ENCODE measurements around the gene ADAMTSL1.

ADAMTSL1 gene

DNA sequence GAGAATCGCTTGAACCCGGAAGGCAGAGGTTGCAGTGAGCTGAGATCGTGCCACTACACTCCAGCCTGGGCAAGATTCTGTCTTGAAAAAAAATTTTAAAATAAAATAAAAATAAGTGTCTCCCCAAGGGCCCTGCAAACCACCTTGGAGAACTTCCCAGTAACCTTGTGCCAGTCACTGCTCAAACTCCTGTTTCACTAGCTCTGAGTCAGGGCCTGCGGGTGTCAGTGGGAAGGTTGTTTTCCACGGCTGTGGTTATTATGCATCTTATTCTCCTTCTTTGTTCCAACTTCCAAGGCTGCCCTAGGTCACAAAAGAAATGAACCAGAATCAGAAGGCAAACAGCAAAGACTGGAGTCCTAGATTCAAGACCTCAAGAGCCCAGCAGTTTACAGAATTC lies 246.7 kb downstream of the ADAMTSL1 start:
- no peak overlapping the region for H3K4me3 ChIP-seq (replicated peaks in 1 of 2; ENCODE audit: low read depth in 2 of 2, low read length in 2 of 2)
- peak in 1 of 2 donors; percentile 38 for DNase-seq (ENCODE audit: low read depth in 2 of 2)
- TF ChIP-seq, protein P1, sequence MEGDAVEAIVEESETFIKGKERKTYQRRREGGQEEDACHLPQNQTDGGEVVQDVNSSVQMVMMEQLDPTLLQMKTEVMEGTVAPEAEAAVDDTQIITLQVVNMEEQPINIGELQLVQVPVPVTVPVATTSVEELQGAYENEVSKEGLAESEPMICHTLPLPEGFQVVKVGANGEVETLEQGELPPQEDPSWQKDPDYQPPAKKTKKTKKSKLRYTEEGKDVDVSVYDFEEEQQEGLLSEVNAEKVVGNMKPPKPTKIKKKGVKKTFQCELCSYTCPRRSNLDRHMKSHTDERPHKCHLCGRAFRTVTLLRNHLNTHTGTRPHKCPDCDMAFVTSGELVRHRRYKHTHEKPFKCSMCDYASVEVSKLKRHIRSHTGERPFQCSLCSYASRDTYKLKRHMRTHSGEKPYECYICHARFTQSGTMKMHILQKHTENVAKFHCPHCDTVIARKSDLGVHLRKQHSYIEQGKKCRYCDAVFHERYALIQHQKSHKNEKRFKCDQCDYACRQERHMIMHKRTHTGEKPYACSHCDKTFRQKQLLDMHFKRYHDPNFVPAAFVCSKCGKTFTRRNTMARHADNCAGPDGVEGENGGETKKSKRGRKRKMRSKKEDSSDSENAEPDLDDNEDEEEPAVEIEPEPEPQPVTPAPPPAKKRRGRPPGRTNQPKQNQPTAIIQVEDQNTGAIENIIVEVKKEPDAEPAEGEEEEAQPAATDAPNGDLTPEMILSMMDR (IDR thresholded peaks at IDR 0.05; ENCODE audit: low read depth, low read length) = no peak

DNA sequence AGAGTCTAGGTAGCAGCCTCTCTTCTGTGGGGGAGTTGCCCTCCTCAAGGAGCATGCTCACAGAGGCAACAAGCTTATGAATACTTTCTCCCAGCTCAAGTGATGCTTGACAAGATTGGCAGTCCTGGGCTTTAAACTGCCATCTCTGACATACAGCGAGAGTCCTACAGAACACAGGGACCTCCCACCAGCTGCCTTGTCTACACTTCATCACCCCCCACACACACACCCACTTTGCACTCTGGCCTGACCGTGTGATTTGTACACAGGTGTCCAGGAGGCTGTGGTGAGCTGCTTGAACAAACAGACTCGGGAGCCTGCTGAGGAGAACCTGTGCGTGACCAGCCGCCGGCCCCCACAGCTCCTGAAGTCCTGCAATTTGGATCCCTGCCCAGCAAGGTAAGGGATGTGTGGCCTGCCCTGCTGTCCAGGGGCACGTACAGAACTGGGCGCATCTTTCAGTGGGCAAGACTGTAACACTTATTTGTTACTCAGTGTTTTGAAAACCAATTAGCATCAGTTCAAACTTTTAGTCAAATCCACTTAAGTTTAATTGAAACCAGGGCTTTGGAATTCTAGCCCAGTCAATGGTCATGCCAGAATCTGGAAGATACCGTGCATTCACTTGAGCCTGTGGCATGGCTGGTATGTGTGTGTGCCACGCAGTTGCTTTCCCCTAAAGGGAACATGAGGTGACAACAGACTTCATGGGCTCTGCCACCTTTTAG lies 247.5 kb downstream of the ADAMTSL1 start:
- TF ChIP-seq, protein P1 (IDR thresholded peaks at IDR 0.05; ENCODE audit: low read depth, low read length) = no peak

DNA sequence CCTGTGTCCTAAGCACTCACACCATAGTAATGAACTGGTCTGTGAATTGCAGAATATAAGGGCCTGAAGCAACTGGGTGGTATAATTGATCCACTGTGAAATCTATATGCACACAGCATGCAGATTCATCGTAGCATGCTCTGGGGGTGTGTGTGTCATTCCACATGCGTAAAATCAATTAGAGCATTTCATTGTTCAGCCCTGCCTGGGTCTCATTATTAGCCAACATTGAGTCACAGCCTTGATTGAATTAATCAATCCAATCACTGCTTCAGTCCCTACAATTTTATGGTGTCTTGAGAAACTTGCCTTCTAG lies 248.0 kb downstream of the ADAMTSL1 start:
- no peak overlapping the region for H3K4me3 ChIP-seq (replicated peaks in 1 of 2; ENCODE audit: low read depth in 2 of 2, low read length in 2 of 2)
- TF ChIP-seq, protein P1 (IDR thresholded peaks at IDR 0.05; ENCODE audit: low read depth, low read length) = no peak
- DNase-seq (ENCODE audit: low read depth in 2 of 2) = no peak

More for the DNA sequence above, 247.5 kb downstream of the ADAMTSL1 start:
- no peak for DNase-seq (ENCODE audit: low read depth in 2 of 2)
- no peak overlapping the region for H3K4me3 ChIP-seq (replicated peaks in 1 of 2; ENCODE audit: low read depth in 2 of 2, low read length in 2 of 2)

DNA sequence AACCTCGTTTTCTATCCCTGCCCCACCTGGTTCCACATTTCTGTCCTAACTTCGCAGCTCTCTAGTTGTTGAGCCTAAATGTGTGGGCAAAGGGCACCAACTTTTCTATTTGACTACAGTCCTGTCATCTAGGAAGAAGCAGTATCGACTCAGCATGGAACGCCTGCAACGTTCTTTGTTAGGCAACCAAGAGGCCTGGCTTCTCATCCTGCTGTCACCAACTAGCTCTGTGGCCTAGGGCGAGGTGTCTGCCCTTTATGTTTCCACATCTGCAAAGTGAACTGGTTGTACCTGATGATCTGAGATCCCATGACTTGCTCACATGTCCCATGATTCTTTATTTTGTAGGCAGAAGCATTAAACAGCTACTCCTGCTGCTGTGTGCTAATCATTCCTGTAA lies 248.9 kb downstream of the ADAMTSL1 start:
- no peak for DNase-seq (ENCODE audit: low read depth in 2 of 2)
- no peak overlapping the region for H3K4me3 ChIP-seq (replicated peaks in 1 of 2; ENCODE audit: low read depth in 2 of 2, low read length in 2 of 2)
- TF ChIP-seq, protein P1 (IDR thresholded peaks at IDR 0.05; ENCODE audit: low read depth, low read length) = no peak

DNA sequence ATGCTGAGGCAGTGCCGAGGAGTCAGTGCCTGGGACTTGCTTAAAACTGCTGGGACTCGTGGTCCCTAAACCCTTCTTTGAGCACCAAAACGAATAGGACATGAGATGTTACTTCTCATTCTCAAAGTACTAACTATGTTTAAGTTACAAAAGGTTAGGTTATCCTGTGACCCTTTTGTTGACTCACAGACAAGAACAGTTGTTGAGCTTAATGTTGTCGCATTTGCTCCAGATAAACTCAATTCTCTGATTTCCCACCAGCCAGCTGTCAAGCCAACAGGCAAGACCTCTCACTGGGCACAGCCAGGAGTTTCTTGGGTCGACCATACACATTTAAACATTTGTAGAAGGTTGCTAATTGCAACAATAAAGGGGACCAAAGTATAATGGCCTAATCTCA lies 249.4 kb downstream of the ADAMTSL1 start:
- no peak for DNase-seq (ENCODE audit: low read depth in 2 of 2)
- no peak overlapping the region for H3K4me3 ChIP-seq (replicated peaks in 1 of 2; ENCODE audit: low read depth in 2 of 2, low read length in 2 of 2)
- TF ChIP-seq, protein P1 (IDR thresholded peaks at IDR 0.05; ENCODE audit: low read depth, low read length) = no peak

DNA sequence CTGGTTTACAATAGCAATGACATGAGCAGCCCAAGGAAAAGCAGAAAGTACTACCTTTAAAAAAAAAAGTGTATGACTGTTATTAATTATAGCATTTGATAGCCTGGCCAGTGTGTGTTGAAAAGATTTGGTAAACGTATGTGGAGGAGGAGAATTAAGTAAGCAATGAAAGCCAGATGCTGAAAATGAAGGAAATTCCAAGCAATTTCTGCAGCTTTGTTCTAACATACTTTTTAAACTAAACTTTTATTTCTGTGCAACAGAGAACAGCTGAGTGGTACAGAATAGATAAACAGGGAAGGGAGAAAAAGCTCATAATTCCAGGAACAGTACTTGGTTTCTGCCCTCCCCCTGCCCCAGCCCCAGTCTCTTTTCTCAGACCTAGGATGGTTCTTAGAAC lies 252.6 kb downstream of the ADAMTSL1 start:
- no peak overlapping the region for H3K4me3 ChIP-seq (replicated peaks in 1 of 2; ENCODE audit: low read depth in 2 of 2, low read length in 2 of 2)
- DNase-seq (ENCODE audit: low read depth in 2 of 2) = peak in 1 of 2 donors; percentile 71
- TF ChIP-seq, protein P1 (IDR thresholded peaks at IDR 0.05; ENCODE audit: low read depth, low read length) = no peak

DNA sequence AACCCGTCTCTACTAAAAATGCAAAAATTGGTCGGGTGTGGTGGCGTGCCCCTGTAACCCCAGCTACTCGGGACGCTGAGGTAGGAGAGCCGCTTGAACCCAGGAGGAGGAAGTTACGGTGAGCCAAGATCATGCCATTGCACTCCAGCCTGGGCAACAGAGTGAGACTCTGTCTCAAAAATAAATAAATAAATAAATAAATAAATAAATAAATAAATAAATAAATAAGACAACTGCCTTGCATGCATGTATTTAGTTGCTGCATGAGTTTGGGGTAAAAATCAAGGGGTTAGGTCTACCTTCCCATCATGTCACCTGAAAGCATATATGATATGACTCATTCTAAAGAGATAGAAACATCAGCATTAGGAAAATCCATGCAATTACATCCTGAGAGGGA lies 254.0 kb downstream of the ADAMTSL1 start:
- no peak for DNase-seq (ENCODE audit: low read depth in 2 of 2)
- no peak overlapping the region for H3K4me3 ChIP-seq (replicated peaks in 1 of 2; ENCODE audit: low read depth in 2 of 2, low read length in 2 of 2)
- TF ChIP-seq, protein P1 (IDR thresholded peaks at IDR 0.05; ENCODE audit: low read depth, low read length) = no peak
